ENCODE data around the gene NEK3.

GRCh38 chr13:52103386-52103785 is 56.0 kb downstream of the NEK3 start:
- TF ChIP-seq CTCF (IDR thresholded peaks at IDR 0.05 in 4 of 5, conservative IDR thresholded peaks at IDR 0.05 in 1 of 5), result no peak
- TF ChIP-seq POLR2A (IDR thresholded peaks at IDR 0.05), result no peak
